ENCODE results near the gene PRKX. TPM values are rescaled to one million over a fixed set of nuclear protein-coding genes. Genes with fewer than 3 reads are reported as not detected.
"Not testable (repeated sequence)": the region's sequence is repeated elsewhere in the genome, so short reads cannot be mapped to it uniquely, and the experiment has no call there.

PRKX gene
- total RNA-seq, 2 donors from 2014 or later: 80.6 to 98.5 TPM

DNA sequence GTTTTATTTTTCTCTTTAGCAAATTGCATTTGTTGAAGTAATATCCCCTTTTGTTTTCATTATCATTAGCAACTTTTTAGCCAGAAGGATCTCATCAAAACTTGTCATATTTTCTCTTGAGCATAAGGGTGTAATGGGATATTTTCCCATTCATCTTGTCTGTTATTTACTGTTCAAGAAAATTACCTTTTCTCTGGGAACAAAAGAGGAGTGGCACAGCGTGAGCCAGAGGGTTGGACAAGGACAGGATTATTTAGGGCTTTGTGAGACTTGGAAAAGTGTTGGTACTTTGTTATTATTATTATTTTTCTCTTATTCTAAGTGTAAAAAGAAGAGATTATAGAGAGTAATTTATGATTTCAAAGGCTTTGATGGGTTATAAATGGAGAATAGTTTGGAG is 135.9 kb downstream of the PRKX start:
- H3K4me1 Mint-ChIP-seq (ENCODE audit: low read depth): no peaks in the 10 kb centered on the region
- no peak overlapping the region for H3K27ac Mint-ChIP-seq
- ATAC-seq (replicated peaks in 1 of 2) (no peak), DNase-seq (no peak)
- H3K9me3 Mint-ChIP-seq: peaks cover 0 to 2% of the 10 kb centered on the region in 2 donors
- H3K4me3 Mint-ChIP-seq: no peak overlapping the region
- no peaks in the 10 kb centered on the region for H3K36me3 Mint-ChIP-seq (ENCODE audit: insufficient read depth in 2 of 2)
- peaks cover 7% of the 10 kb centered on the region for H3K27me3 Mint-ChIP-seq (ENCODE audit: low read depth)

DNA sequence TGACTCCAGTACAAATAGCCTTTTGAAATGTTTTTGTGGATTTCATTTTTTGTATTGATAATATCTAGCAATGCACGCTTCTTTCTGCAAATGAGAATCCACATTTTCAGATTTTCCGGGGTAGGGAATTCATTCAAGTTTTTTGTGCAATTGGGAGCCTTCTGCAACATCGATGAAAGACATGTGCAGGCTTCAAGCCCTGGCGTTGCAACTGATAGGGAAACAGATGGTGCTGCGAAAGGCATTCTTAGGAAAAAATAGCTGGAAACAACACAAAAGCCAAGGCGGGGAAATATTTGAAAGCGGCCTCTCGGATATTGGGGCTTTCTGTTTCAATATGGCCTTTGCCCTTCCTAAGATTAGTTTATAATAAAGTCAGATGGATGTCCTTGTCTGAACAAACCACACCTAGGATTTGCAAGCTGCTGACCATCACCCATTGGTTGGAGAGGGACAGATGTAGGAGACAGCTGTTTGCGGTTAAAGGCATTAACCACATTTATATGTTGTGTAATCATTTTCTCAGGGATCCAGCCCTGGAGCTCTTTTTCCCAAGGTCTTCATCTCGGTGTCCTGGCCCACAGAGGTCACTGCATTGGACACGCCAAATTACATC is 136.5 kb downstream of the PRKX start:
- H3K9me3 Mint-ChIP-seq: peaks cover 0 to 2% of the 10 kb centered on the region in 2 donors
- H3K36me3 Mint-ChIP-seq (ENCODE audit: insufficient read depth in 2 of 2): no peaks in the 10 kb centered on the region
- no peak for DNase-seq
- ATAC-seq (replicated peaks in 1 of 2): no peak
- H3K27ac Mint-ChIP-seq: no peak overlapping the region
- no peaks in the 10 kb centered on the region for H3K4me1 Mint-ChIP-seq (ENCODE audit: low read depth)
- no peak overlapping the region for H3K4me3 Mint-ChIP-seq
- H3K27me3 Mint-ChIP-seq (ENCODE audit: low read depth): peaks cover 7% of the 10 kb centered on the region

DNA sequence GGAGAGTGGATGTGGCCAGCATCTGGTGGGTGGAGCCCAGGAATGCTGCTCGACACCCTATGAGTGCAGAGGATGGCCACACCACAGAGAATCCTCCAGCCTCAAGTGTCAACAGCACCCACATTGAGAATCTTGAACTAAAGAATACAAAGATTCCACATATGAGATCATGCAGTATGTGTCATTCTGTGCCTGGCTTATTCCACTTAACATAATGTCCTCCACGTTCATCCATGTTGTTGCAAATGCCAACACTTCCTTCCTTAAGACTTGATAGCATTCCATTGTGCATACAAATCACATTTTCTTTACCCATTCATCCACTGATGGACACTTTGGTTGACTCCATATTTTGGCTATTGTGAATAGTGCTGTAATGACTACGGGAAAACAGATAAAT is 145.8 kb downstream of the PRKX start:
- no peak for ATAC-seq (replicated peaks in 1 of 2)
- H3K4me3 Mint-ChIP-seq: no peak overlapping the region
- H3K9me3 Mint-ChIP-seq: no peaks in the 10 kb centered on the region
- DNase-seq: no peak
- no peaks in the 10 kb centered on the region for H3K27me3 Mint-ChIP-seq (ENCODE audit: low read depth)
- no peaks in the 10 kb centered on the region for H3K4me1 Mint-ChIP-seq (ENCODE audit: low read depth)
- no peak overlapping the region for H3K27ac Mint-ChIP-seq
- no peaks in the 10 kb centered on the region for H3K36me3 Mint-ChIP-seq (ENCODE audit: insufficient read depth in 2 of 2)

DNA sequence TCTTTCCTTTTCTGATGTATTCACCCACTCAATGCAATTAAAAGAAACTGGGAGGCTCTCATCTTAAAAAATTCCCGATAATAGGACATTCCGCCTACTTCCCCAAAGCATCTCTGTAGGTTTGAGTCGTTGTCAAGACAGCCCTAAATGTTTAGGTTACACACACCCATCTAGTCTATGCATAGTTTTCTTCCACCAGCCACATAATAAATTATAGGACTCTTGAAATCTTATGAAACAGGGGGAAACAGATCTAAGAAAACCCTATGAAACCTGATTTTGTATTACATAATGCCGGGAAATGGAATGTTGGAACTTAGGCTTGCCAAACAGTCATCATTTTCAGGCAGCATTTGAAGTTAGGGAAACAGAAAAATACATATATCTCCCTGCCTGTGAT is 150.0 kb downstream of the PRKX start:
- Mint-ChIP-seq H3K9me3 (peaks cover 2 to 4% of the 10 kb centered on the region in 2 donors), H3K4me1 (ENCODE audit: low read depth) (no peaks in the 10 kb centered on the region), H3K4me3 (no peak overlapping the region), H3K27me3 (ENCODE audit: low read depth) (no peaks in the 10 kb centered on the region), H3K36me3 (ENCODE audit: insufficient read depth in 2 of 2) (peaks cover 0 to 5% of the 10 kb centered on the region in 2 donors), H3K27ac (no peak overlapping the region)
- ATAC-seq (replicated peaks in 1 of 2) (no peak), DNase-seq (no peak)

DNA sequence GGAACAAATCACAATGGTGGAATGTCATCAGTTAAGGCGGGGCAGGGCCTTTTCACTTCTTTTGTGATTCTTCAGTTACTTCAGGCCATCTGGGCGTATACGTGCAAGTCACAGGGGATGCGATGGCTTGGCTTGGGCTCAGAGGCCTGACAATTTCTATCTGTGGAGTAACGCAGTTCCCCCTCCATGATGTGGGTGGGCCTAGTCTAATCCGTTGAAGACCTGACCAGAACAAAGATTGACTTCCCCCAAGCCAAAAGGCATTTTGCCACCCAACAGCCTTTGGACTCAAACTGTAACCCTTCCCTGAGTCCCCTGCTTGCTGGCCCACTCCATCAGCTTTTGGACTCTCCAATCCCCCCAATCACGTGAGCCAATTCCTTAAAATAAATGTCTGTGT is 153.4 kb downstream of the PRKX start:
- not testable (repeated sequence) for ATAC-seq (replicated peaks in 1 of 2); H3K27me3 Mint-ChIP-seq (ENCODE audit: low read depth); H3K9me3 Mint-ChIP-seq; H3K36me3 Mint-ChIP-seq (ENCODE audit: insufficient read depth in 2 of 2); DNase-seq; H3K27ac Mint-ChIP-seq; H3K4me1 Mint-ChIP-seq (ENCODE audit: low read depth); H3K4me3 Mint-ChIP-seq

Data from activated T-cell treated with anti-CD3 and anti-CD28 coated beads, Interleukin-2, amount 50 U/mL, for 72 hours (primary cell).